GM12878 (cell line): ENCODE measurements around the gene FBXO15. TPM values are rescaled to one million over a fixed set of nuclear protein-coding genes. Genes with fewer than 3 reads are reported as not detected.

Experiments
- CEBPZ ChIP-seq: fragments of 150-350 bp; IDR thresholded peaks from 2 replicates; pipeline ENCODE4 v1.6.1; 2016; ENCODE audit warnings: low read depth, low read length
- DPF2 ChIP-seq: fragments of 450-650 bp; IDR thresholded peaks from 2 replicates; pipeline ENCODE4 v1.6.1; 2017; ENCODE audit warnings: mild to moderate bottlenecking
- HDAC2 ChIP-seq: fragments of 200-600 bp; sonication (generic); IDR thresholded peaks from 2 replicates; pipeline ENCODE4 v1.6.1; 2017
- HSF1 ChIP-seq: fragments of 150-350 bp; IDR thresholded peaks from 2 replicates; pipeline ENCODE4 v1.6.1; 2014; ENCODE audit warnings: mild to moderate bottlenecking, low read depth, low read length
- MEF2B ChIP-seq: fragments of 450-650 bp; IDR thresholded peaks from 2 replicates; pipeline ENCODE4 v1.6.1; 2018; ENCODE audit warnings: mild to moderate bottlenecking, moderate library complexity; ENCODE audit not compliant: partially characterized antibody, poor library complexity, severe bottlenecking
- NKRF ChIP-seq: fragments of 450-650 bp; conservative IDR thresholded peaks from 2 replicates; pipeline ENCODE4 v1.6.1; 2017; ENCODE audit warnings: mild to moderate bottlenecking, moderate library complexity
- POLR2AphosphoS5 ChIP-seq: IDR thresholded peaks from 2 replicates; pipeline ENCODE4 v1.6.1; 2011; ENCODE audit warnings: mild to moderate bottlenecking, low read length, inconsistent platforms
- RCOR1 ChIP-seq: conservative IDR thresholded peaks from 2 replicates; pipeline ENCODE4 v1.6.1; 2012; ENCODE audit warnings: low read depth, low read length, improper control_type of control experiment
- STAT3 ChIP-seq: IDR thresholded peaks from 2 replicates; pipeline ENCODE4 v1.6.1; 2011; ENCODE audit warnings: low read depth, low read length, improper control_type of control experiment
- ZBED1 ChIP-seq: IDR thresholded peaks from 2 replicates; pipeline ENCODE4 v1.6.1; 2016; ENCODE audit warnings: borderline replicate concordance
- ZNF24 ChIP-seq: fragments of 450-650 bp; IDR thresholded peaks from 2 replicates; pipeline ENCODE4 v1.6.1; 2017; ENCODE audit warnings: antibody characterized with exemption, mild to moderate bottlenecking
- ZNF384 ChIP-seq: IDR thresholded peaks from 2 replicates; pipeline ENCODE4 v1.6.1; 2012; ENCODE audit warnings: low read depth, mild to moderate bottlenecking, low read length, improper control_type of control experiment, borderline replicate concordance
- polyA plus RNA-seq, 11 experiments: library from polyadenylated mRNA; depleted of rRNA in 4 of 11; unstranded in 6 of 11; stranded (reverse) in 5 of 11; fragments of >200 nt; fragmentation: Nextera tagmentation in 4 of 11; fragmentation: Illumina TruSeq in 1 of 11; extraction: Ambion mirVana in 4 of 11; extraction: Trizol in 1 of 11; gene quantifications; 1 replicate in 1 of 11; 2 replicates in 10 of 11; pipeline versions ENCODE4 v1.2.1 to v1.2.3, GENCODE V29; 2011 to 2016; ENCODE audit warnings: inconsistent platforms in 2 of 11, missing spikeins in 2 of 11, low read depth in 1 of 11
- total RNA-seq, 4 experiments: library from RNA; depleted of rRNA in 3 of 4; stranded (reverse); fragments of >200 nt in 3 of 4; fragmentation: Illumina TruSeq in 1 of 4; extraction: Trizol in 1 of 4; gene quantifications; 2 replicates each; pipeline versions ENCODE4 v1.2.1 to v1.2.3, GENCODE V29; 2013 to 2021
- TF ChIP-seq, protein P1 (sequence below): fragments of 450-650 bp; IDR thresholded peaks from 2 replicates; pipeline ENCODE4 v1.6.1; 2016; ENCODE audit warnings: mild to moderate bottlenecking
- TF ChIP-seq, protein P2 (sequence below): fragments of 450-650 bp; IDR thresholded peaks from 2 replicates; pipeline ENCODE4 v1.6.1; 2017; ENCODE audit warnings: borderline replicate concordance
- TF ChIP-seq, protein P3 (sequence below): IDR thresholded peaks from 2 replicates; pipeline ENCODE4 v1.6.1; 2012; ENCODE audit warnings: mild to moderate bottlenecking, low read depth, low read length

The FBXO15 gene
- total and polyA plus RNA-seq, 10 of the 15 experiments (the other 5 are each of a cell fraction or from before 2014, with no cell fraction given), result 0.06 to 0.90 (median 0.22) TPM; not detected in 3

DNA sequence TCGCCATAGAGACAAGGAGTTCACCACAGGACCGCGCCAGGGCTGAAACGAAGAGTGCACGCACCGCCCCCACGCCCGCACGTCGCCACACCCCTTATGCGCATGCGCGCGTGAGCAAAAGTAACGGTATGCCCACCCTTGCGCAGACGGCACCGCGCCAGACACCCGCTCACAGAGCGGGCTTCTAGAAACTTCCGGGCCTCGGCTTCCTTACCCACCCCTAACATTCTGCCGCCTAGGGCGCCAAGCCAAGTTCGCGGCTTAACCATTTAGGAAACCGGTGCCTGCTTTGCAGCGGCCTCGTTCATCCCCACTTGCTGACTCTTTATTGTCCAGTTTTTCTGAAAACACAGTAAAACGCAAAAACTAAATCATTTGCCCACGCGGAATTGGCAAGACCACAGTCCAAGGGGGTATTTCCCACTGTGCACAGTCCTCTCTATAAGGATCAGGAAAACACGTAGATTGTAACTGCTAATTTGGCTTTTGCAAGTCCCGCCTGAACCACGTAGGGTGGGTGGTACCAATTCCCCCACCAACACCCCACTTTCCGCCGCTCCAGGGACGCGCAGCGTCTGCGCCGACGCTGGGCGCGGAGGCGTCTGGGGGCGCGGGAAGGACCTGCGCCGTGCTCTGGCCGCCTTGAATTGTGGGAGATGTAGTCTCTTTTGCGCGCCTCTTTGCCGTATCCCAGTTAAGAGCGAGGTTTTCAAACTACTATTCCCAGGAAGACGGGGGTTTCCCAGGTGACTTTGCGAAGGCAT lies at the start of gene FBXO15, which contains the start of gene TIMM21 (continued):
- TF ChIP-seq POLR2AphosphoS5 (peak; percentile 83), MEF2B (peak; percentile 35), HSF1 (peak; percentile 76; the same call in 1 of the 2 replicates), STAT3 (no peak), RCOR1 (0 out of 2 replicates have a peak, but pooled peaks have one; percentile 69), ZBED1 (peak; percentile 58; the same call in 1 of the 2 replicates), ZNF384 (no peak), NKRF (peak; percentile 94), HDAC2 (0 out of 2 replicates have a peak, but pooled peaks have one; percentile 69), ZNF24 (no peak), DPF2 (peak; percentile 42; the same call in 1 of the 2 replicates), CEBPZ (no peak; the same call in 1 of the 2 replicates)
- TF ChIP-seq, protein P1, sequence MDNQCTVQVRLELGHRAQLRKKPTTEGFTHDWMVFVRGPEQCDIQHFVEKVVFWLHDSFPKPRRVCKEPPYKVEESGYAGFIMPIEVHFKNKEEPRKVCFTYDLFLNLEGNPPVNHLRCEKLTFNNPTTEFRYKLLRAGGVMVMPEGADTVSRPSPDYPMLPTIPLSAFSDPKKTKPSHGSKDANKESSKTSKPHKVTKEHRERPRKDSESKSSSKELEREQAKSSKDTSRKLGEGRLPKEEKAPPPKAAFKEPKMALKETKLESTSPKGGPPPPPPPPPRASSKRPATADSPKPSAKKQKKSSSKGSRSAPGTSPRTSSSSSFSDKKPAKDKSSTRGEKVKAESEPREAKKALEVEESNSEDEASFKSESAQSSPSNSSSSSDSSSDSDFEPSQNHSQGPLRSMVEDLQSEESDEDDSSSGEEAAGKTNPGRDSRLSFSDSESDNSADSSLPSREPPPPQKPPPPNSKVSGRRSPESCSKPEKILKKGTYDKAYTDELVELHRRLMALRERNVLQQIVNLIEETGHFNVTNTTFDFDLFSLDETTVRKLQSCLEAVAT, result peak; percentile 77; the same call in 1 of the 2 replicates
- TF ChIP-seq, protein P2, sequence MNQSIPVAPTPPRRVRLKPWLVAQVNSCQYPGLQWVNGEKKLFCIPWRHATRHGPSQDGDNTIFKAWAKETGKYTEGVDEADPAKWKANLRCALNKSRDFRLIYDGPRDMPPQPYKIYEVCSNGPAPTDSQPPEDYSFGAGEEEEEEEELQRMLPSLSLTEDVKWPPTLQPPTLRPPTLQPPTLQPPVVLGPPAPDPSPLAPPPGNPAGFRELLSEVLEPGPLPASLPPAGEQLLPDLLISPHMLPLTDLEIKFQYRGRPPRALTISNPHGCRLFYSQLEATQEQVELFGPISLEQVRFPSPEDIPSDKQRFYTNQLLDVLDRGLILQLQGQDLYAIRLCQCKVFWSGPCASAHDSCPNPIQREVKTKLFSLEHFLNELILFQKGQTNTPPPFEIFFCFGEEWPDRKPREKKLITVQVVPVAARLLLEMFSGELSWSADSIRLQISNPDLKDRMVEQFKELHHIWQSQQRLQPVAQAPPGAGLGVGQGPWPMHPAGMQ, result no peak
- TF ChIP-seq, protein P3, sequence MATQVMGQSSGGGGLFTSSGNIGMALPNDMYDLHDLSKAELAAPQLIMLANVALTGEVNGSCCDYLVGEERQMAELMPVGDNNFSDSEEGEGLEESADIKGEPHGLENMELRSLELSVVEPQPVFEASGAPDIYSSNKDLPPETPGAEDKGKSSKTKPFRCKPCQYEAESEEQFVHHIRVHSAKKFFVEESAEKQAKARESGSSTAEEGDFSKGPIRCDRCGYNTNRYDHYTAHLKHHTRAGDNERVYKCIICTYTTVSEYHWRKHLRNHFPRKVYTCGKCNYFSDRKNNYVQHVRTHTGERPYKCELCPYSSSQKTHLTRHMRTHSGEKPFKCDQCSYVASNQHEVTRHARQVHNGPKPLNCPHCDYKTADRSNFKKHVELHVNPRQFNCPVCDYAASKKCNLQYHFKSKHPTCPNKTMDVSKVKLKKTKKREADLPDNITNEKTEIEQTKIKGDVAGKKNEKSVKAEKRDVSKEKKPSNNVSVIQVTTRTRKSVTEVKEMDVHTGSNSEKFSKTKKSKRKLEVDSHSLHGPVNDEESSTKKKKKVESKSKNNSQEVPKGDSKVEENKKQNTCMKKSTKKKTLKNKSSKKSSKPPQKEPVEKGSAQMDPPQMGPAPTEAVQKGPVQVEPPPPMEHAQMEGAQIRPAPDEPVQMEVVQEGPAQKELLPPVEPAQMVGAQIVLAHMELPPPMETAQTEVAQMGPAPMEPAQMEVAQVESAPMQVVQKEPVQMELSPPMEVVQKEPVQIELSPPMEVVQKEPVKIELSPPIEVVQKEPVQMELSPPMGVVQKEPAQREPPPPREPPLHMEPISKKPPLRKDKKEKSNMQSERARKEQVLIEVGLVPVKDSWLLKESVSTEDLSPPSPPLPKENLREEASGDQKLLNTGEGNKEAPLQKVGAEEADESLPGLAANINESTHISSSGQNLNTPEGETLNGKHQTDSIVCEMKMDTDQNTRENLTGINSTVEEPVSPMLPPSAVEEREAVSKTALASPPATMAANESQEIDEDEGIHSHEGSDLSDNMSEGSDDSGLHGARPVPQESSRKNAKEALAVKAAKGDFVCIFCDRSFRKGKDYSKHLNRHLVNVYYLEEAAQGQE, result 0 out of 2 replicates have a peak, but pooled peaks have one; percentile 17
